T-helper 22 cell (primary cell): ENCODE data around the gene DMD.

Experiments
- DNase-seq: peaks from one replicate; pipeline ENCODE4 v3.0.0-alpha.2; 2020; ENCODE audit warnings: low read depth

DMD gene

DNA sequence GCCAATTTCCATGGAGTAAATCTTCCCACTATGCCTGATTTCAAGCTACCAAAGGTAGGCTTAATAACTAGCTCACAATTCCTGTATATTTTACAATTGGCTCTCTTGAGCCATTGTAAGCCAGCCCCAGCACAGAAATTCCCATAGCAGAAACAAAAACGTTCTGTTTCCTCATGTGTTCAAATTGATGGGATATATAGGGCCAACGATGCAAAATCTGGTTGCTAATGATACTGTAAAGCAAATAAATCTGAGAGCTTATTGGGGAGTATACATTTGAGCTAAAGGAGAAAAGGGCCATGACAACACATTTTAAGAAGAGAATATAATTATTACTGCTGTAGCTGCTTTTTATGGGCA is 1872.4 kb downstream of the DMD start:
- no peak for DNase-seq

DNA sequence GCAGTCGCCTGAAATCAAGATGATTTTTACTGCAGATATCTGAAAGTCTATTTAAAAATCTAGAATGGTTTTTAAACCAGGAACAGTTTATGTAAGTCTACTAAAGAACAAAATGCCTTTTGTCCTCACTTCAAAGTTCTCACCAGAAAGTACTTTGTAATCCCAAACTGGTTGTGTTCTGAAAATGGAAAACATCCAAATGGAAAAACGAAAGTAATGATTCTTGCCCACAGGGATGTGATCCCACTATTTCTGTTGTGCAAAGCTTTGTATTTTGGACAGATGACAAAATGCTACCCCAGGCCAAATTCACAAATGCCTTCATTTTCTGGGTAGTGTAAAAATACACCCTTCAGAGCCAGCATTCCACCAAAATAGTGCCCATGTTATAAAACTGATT is 1874.0 kb downstream of the DMD start:
- DNase-seq, result no peak

DNA sequence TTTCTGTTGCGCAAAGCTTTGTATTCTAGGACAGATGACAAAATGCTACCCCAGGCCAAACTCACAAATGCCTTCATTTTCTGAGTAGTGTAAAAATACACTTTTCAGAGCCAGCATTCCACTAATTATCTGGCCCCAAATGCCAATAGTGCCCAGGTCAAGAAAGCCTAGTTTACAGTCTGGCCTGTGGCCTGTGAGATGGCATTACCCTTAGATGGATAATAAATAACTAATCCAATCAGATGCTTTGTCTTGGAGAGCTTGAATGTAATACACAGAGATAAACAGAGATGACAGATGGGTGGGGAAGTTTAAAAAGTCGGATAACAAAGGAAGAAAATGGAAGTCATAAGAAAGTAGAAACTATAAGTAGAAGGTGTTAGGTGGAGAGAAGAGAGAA is 1874.9 kb downstream of the DMD start:
- DNase-seq, result no peak

DNA sequence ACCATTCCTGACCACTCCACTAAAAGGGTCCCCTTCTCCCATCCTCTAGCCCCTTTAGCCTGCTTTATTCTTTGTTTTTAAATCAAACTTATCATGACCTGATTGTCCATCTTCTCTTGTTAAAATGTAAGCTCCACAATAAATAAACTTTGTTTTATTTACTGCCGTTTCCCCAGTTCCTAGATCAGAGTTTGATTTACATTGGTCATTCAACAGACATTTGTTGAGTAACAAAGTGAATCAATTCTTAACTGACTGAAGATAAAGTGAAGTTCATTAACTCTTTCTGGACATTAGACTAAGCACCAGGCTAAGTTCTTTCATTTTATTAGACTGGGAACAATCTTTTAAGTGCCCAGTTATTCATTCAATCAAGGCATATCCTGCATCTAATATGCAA is 1876.4 kb downstream of the DMD start:
- DNase-seq, result no peak

DNA sequence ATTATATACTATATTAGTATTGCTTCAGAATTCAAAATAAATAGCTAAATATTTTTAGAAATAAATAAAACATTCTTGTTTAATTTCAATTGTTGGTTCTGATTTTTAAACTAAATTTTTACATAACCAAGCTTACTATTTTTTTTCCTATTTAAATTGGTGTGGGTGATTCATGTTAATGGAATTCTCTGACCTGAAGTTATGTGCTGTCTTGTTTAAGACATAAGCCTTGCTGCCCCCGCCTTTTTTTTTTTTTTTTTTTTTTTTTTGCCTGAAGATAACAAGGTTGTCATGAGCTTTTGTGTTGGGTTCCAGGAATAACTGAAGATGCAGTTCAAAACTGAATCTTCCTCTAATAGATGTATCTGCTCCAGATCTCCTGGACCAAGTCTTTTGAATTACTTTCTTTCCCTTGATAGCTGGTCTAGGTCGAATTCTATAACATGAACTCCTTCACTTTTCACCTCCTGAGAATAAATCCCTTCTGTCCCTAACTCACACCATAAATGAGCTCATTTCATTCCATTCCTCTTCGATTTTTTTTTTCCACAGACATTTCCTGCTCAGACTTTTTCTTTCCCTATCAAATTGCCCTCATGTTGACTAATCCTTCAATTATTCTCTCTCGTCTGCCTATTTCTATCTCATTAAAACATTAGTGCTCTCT is 1878.1 kb downstream of the DMD start:
- no peak for DNase-seq

DNA sequence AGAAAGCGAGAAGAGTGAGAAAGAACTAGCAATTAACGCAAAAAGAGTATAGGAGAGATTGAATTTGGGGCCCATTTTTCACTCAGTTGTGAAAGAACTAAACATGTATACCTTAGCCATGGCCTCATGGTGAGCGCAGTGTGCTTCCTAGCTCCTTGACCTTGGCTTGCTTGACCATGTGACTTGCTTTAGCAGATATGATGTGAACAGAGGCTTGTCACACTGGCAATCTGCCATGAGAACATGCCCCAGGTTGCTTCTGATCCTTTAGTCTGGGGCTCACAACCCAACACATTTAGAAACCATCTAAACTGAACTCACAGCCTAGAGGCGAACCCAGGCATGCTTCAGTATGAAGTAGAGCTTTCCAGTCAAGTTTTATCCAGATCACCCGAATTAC is 1879.4 kb downstream of the DMD start:
- no peak for DNase-seq

DNA sequence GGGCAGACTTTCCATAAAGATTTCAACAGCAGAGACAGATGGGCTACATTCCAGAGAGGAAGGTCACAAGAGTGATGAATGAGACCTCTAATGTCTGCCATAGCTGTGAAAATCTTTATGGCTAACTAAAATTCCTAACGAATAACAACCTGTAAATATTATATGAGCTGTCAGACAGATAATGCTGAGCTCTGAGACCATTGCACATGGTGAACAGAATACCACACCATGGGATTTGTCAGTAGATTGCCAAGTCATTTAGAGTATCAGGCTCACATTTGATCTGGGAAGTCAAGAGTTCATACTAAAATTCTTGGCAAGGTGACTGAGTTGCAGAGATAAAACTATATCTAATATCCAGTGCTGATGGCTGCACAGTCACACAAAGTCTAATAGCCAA is 1880.3 kb downstream of the DMD start:
- no peak for DNase-seq

DNA sequence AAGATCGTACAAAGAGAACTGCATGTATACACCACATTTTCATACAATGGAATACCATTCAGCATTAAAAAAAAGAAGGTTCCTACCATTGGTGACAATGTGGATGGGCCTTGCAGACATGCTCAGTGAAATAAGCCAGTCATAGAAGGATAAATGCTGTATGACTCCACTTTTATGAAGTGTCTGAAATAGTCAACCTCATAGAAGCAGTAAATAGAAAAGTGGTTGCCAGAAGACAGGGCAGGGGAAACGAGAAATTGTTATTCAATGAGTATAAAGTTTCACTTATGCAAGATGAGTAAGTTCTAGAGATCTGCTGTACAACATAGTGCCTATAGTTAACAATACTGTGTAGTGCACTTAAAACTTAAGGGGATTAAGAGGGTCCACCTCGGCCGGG is 1882.1 kb downstream of the DMD start:
- DNase-seq, result no peak

DNA sequence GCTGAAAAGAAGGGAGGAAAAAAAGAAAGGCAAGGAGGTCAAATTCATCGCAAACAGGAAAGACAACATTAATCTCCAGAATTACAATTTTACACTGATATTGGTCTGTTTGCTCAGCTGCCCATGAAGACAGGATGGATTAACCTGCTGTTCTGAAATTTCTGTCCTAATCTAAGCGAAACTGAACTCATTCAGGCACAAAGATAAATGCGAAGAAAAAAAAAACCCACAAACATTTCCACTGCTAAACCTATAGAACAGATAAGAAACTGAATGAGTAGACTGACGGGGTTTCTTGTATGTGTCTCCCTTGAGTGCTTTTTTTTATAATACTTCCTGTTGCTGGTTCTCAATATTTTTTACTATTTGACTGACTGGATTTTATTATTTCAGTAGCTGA is 1887.7 kb downstream of the DMD start:
- no peak for DNase-seq

DNA sequence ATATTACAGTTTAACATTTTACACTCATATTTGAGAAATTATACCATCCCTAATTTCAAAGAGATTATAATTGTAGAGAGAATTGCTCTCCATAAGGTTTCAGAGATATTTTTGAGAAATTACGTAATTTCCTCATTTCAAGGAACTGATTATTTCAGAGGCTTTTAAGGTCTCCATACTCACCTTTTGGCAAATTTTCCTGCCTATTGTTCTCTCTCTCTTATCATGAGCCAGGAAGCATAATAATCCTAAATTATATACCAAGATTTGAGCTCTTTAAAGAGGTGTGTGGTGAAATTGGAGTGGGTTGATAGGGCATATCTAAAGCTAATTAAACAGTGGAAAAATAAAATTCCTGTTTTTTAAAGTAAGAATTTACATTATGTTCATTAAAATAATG is 1890.6 kb downstream of the DMD start:
- no peak for DNase-seq

DNA sequence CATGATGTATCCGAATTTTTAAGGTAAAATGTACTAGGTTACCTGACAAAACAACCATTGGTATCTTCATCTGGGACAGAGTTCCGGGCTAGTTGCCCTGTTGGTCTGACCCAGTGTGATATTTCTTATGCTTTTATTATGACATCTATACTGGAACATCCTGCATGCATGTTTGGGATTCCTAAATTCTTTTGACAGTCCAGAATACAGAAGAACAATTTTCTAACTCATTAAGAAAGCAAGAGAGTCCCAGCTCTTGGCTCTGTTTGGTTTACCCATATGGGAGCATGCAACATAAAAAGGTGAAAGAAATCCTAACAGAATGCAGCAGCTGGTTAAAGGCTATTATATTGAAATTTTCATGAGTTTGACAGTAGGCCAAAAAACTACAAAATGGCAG is 1891.8 kb downstream of the DMD start:
- DNase-seq, result no peak

DNA sequence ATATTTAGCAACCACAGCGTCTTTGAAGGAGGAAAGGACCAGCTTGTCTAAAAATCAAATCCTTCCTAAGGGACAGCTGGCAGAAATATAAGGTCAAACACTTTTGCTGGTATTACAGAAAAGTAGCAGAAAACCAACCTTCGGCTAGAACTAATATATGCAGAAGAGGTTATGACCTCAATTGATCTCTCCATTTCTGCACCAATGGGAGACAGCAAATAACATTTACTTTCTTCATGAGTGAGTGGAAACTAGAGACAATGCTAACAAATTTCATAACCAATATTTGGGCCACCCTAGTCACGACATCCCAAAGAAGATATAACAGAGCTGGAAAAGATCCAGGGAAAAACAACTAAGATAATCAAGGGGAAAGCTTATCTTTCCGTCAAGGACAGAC is 1892.5 kb downstream of the DMD start:
- no peak for DNase-seq

DNA sequence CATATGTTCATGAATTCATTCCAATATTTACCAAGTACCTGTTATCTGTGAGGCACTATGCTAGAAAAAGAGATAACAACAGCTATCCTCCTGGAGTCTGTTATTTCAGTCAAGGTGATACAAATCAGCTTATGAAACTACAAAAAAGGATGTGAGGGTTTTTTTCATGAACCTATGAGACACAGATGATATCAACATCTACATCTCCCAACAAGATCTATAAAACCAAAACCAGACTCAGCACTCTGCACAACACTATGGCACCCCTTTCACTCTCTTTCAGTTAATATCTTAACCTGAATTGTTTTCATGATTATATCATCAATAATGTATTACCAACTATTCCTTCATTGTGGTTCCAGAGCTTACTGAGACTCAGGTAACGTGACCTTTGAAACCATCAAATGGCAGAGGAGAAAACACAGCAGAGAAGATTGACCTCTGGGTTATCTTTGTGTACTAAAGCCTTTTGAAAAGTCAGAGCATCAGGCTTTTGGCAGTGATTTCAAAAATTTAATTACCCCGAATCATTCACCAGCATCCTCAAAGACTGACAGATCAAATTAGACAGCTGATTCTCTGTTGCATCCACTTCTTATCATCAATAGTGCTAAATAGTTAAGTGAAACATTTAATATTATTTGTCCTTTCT is 1894.9 kb downstream of the DMD start:
- no peak for DNase-seq

DNA sequence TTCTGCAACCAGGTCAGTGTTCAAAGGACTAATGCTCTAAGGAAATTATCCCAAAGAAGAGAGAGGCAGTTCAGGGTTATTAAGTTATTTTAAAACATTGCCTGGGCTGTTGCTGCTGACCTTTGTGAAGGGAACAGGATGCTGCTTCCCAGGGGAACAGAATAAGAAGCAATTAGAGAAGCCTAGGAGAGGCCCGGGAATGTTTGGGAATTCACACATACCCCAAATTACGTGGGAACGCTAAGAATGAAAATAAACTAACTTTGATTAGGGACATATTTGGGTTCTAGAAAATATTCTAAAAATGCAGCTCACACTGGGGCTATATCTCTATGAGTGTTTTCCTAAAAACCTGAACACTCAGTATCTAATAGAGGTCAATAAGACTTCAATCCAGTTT is 1896.4 kb downstream of the DMD start:
- DNase-seq, result no peak

DNA sequence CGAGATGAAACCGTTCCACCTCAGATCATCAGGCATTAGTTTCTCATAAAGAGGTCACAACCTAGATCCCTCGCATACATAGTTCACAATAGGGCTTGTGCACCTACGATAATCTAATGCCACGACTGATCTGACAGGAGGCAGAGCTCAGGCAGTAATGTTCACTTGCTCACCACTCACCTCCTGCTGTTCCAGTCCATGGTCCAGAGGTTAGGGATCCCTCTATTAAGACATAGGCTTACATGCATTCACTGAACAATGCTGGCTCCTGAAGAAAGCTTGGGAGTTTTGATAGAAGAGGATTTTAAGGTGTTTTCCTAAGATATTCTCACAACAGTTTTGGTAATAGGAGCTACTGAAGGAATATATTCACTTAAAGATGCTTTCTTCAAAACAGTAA is 1903.4 kb downstream of the DMD start:
- no peak for DNase-seq

DNA sequence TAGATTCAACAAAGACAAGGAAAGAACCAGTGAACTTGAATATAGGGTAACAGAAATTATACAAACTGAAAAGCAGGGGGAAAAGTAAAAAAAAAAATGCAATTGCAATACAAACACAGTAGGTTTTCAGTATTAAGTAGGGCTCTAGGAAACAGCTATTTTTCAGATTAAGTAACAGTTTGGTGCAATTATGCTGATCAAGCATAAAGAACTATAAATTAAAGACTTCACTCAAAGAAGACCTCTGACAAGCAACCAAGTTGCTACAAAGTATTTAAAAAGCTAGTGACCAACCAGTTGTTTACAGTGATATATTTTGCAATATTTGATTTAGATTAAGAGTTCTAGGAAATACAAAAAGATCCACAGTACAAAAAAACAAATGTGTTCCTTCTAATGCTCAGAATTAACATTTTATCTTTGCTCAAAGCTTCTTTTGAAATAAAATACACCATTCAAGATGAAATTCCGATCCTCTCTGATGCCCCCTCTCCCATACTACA is 1908.7 kb downstream of the DMD start:
- DNase-seq, result no peak

DNA sequence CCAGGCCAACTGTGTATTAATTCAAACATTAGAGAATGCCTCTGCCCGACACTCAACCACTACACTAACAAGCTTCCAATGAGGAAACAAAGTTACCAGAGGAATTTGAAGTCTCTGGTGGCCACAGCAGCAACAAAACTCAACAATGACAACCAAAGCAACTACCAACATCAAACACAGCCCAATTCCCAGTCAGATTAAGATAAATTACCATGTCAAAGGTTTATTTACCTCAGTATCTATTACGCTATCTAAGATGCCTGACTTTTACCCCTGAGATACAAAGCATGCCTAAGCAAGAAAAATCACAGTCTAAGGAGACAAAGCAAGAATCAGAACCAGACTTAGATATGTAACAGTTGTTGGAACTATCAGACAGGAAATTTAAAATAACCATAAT is 1909.4 kb downstream of the DMD start:
- DNase-seq, result no peak

DNA sequence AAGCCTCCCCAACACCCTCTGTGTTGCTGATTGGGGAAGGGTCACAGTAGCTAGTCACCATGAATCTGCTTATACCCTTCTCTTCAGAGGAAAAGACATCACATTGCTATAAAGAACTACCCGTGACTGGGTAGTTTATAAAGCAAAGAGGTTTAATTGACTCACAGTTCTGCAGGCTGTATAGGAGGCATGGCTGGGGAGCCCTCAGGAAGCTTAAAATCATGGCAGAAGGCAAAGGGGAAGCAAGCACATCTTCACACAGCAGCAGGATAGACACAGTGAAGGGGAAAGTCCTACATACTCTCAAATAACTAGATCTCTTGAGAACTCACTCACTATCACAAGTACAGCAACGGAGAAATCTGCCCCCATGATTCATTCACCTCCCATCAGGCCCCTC is 1910.1 kb downstream of the DMD start:
- no peak for DNase-seq

DNA sequence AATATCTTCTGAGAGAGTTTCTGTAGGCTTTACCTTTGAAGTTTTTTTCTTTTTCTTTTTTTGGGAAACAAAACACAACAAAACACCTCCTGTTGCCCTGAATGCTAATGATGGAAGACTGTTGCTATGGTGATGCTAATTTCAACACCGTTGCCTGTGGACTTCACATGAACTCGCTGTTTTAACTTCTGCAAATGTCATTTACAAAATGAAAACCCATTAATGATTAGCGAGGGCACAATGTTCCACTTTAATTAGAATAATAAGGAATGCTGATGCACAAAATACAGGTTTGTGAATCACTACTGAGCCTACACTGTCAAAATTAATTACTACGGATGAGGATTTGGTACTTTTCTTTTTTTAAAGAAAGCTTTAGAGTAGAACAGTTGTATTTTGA is 1912.4 kb downstream of the DMD start:
- no peak for DNase-seq

DNA sequence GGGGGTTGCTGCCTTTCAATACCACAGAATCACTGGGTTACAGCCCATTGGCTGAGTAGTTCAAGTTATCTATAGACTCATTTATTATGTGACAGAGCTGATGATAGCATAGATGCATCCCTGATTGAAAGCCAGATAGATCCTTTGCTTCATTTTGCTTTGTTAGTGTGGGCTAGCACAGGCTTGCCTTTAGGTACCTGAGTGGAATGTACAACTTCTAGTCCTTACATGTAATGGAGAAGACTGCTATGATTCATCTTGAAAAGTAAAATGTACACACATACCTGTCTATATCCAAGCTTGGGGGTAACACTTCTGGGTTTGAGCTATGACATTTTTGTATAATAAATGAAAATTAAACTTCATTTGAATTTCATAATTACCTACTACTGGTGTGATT is 1913.5 kb downstream of the DMD start:
- no peak for DNase-seq

DNA sequence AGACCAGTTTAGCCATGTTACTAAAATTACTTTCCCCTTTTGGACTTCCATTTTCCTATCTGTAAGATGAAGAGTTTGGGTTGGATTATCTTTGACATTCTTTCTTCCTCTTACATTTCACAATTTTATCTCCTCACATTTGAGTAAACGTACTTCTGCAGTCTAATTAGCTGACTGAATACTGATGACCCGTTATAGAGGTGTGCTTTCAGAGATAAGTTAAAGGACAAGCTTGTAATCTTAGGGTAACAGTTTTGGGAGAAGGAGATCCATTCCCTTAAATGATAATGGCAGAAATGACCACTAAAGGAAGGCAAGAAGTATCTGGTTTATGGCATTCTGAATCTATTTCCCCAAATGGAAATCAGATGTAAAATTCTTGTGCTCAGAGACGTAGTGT is 1916.9 kb downstream of the DMD start:
- DNase-seq, result no peak

DNA sequence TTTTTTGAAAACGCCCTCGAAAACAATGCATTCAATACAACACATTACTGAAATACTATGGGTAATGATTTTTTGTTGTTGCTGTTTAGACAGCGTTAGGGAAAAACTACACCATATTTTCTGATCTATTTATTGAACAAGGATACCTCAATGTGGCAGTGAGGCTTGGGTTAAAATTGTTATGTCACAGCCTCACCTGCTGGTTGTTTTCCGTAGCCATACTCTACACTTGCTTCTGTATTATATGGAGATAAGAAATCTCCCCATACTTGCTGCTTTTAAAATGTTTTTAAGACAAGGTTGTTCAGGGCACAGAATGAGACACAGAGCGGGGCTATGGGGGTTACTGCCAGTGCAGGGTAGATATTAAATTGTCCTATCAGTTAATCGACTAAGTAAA is 1917.9 kb downstream of the DMD start:
- DNase-seq, result no peak

DNA sequence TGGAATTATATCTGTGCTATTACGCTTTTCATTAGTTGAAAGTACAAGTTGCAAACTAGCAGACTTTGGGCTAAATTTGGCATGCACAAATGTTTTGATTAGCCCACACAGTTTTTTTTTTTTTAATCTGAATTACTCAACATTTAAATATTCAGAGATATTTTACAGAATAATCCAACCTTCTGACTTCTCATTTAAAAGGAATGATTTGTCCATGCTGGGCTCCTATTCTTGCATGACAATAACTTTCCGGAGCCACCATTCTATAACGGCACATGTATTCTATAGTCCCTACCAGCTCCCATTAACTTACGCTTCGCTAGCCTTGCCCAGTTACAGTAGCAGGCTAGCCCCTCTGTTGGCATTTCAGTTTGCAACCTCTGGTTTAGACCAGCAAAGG is 1920.2 kb downstream of the DMD start:
- no peak for DNase-seq

DNA sequence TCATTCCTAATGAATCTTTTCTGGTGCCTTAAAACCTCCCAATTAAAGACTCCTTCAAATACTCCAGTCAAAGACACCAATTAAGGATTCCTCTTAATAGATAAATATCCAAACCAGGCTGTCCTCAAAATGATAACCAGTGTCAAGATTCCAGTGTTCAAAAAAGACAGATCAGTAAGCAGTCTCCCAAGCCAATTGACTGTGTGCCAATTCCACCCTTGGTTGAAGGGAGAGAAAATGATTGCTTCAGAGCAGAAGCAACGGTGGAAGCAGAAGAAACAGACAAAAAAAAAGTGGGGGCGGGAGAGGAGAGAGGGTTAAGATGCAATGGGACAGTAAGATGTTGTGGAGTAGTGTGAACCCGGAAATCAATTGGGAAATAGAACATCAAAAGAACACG is 1923.5 kb downstream of the DMD start:
- no peak for DNase-seq
